Neural progenitor cell (in vitro differentiated cells): Measurements from ENCODE around the gene IFITM5.

Experiments used
- CTCF ChIP-seq: fragments of 200-600 bp; sonication (generic); IDR thresholded peaks from 2 replicates; pipeline ENCODE4 v1.5.1; 2017; ENCODE audit warnings: antibody characterized with exemption, mild to moderate bottlenecking
- EZH2 ChIP-seq: fragments of 200-600 bp; sonication (generic); IDR thresholded peaks from 2 replicates; pipeline ENCODE4 v1.6.1; 2017; ENCODE audit warnings: antibody characterized with exemption, mild to moderate bottlenecking, moderate library complexity
- EZH2phosphoT487 ChIP-seq: fragments of 200-600 bp; sonication (generic); IDR thresholded peaks from 2 replicates; pipeline ENCODE4 v1.6.1; 2017; ENCODE audit warnings: antibody characterized with exemption

GRCh38 chr11:279966-280705, 19.2 kb downstream of the IFITM5 start:
- no peak for TF ChIP-seq CTCF
- no peak for TF ChIP-seq EZH2
- TF ChIP-seq EZH2phosphoT487, result no peak
